Astrocyte (in vitro differentiated cells and primary cell): ENCODE measurements around the gene ANXA2. TPM values are rescaled to one million over a fixed set of nuclear protein-coding genes. Genes with fewer than 3 reads are reported as not detected.

ENCODE experiments used
- DNase-seq: peaks from one replicate; pipeline ENCODE4 v3.0.0-alpha.2; 2010; ENCODE audit warnings: low read depth
- FAIRE-seq: peaks from 2 replicates; lab custom pipeline; 2011; peaks lifted over from hg19 to GRCh38; lab: Jason Lieb, UNC
- H2AFZ ChIP-seq: 2 replicates; pipeline ENCODE4 v1.6.0; 2012; ENCODE audit warnings: low read depth, low read length, inconsistent platforms
- H3K27ac ChIP-seq: 2 replicates; pipeline ENCODE4 v1.5.1; 2011; ENCODE audit warnings: low read depth, low read length, inconsistent platforms
- H3K27me3 ChIP-seq: 2 replicates; pipeline ENCODE4 v1.6.0; 2011; ENCODE audit warnings: low read length, inconsistent platforms; ENCODE audit not compliant: insufficient read depth
- H3K36me3 ChIP-seq: 2 replicates; pipeline ENCODE4 v1.5.1; 2011; ENCODE audit warnings: low read length, inconsistent platforms; ENCODE audit not compliant: insufficient read depth
- H3K4me1 ChIP-seq: 2 replicates; pipeline ENCODE4 v1.5.1; 2011; ENCODE audit warnings: low read length, inconsistent platforms; ENCODE audit not compliant: insufficient read depth
- H3K4me2 ChIP-seq: 2 replicates; pipeline ENCODE4 v1.6.0; 2012; ENCODE audit warnings: low read length, inconsistent platforms
- H3K4me3 ChIP-seq: 2 replicates; pipeline ENCODE4 v1.5.1; 2011; ENCODE audit warnings: low read depth, mild to moderate bottlenecking, low read length, inconsistent platforms; ENCODE audit not compliant: insufficient read depth
- H3K79me2 ChIP-seq: 2 replicates; pipeline ENCODE4 v1.6.0; 2012; ENCODE audit warnings: mild to moderate bottlenecking, low read length, inconsistent platforms; ENCODE audit not compliant: insufficient read depth
- H3K9ac ChIP-seq: 2 replicates; pipeline ENCODE4 v1.6.0; 2012; ENCODE audit warnings: mild to moderate bottlenecking, low read length, inconsistent platforms
- H3K9me3 ChIP-seq: 2 replicates; pipeline ENCODE4 v1.5.1; 2012; ENCODE audit warnings: low read depth, mild to moderate bottlenecking, low read length, inconsistent platforms; ENCODE audit not compliant: insufficient read depth
- H4K20me1 ChIP-seq: 2 replicates; pipeline ENCODE4 v1.6.0; 2012; ENCODE audit warnings: low read length, inconsistent platforms; ENCODE audit not compliant: insufficient read depth
- H3K27ac Mint-ChIP-seq: one replicate; pipeline ENCODE4 v1.8.0; 2021; ENCODE audit warnings: mild to moderate bottlenecking, mixed read lengths; ENCODE audit not compliant: unreplicated experiment
- H3K27me3 Mint-ChIP-seq: one replicate; pipeline ENCODE4 v1.8.0; 2021; ENCODE audit warnings: low read depth, mixed read lengths; ENCODE audit not compliant: unreplicated experiment
- H3K36me3 Mint-ChIP-seq: one replicate; pipeline ENCODE4 v1.8.0; 2021; ENCODE audit warnings: low read depth, mixed read lengths; ENCODE audit not compliant: unreplicated experiment
- H3K4me1 Mint-ChIP-seq: one replicate; pipeline ENCODE4 v1.8.0; 2021; ENCODE audit warnings: low read depth, mixed read lengths; ENCODE audit not compliant: unreplicated experiment
- H3K4me3 Mint-ChIP-seq: one replicate; pipeline ENCODE4 v1.8.0; 2021; ENCODE audit warnings: mild to moderate bottlenecking, moderate library complexity, mixed read lengths; ENCODE audit not compliant: unreplicated experiment
- H3K9me3 Mint-ChIP-seq: one replicate; pipeline ENCODE4 v1.8.0; 2021; ENCODE audit warnings: mild to moderate bottlenecking, mixed read lengths; ENCODE audit not compliant: unreplicated experiment
- CTCF ChIP-seq: IDR thresholded peaks from 2 replicates; pipeline ENCODE4 v1.5.1; 2011; ENCODE audit warnings: low read depth, mild to moderate bottlenecking, inconsistent platforms, low read length, moderate library complexity; ENCODE audit not compliant: insufficient read depth
- EZH2 ChIP-seq: IDR thresholded peaks from 2 replicates; pipeline ENCODE4 v1.6.1; 2012; ENCODE audit warnings: mild to moderate bottlenecking, low read length, inconsistent platforms; ENCODE audit not compliant: insufficient read depth
- total RNA-seq: library from RNA; stranded (reverse); gene quantifications from 2 replicates; pipeline ENCODE4 v1.2.1, GENCODE V29; 2021

The ANXA2 gene
- total RNA-seq, 1 donor from 2014 or later, result 2,599 TPM

GRCh38 chr15:60316961-60317360 lies 80.8 kb downstream of the ANXA2 start:
- Histone ChIP-seq H3K36me3 (no peaks in the 10 kb centered on the region), H3K4me2 (no peak overlapping the region), H3K9ac (no peak overlapping the region), H3K4me1 (no peaks in the 10 kb centered on the region), H4K20me1 (no peaks in the 10 kb centered on the region), H3K27ac (no peak overlapping the region), H3K27me3 (peaks cover 2% of the 10 kb centered on the region), H3K79me2 (no peaks in the 10 kb centered on the region), H2AFZ (no peak overlapping the region), H3K9me3 (no peaks in the 10 kb centered on the region), H3K4me3 (no peak overlapping the region)
- FAIRE-seq, result no peak
- Mint-ChIP-seq H3K9me3 (peaks cover under 1% of the 10 kb centered on the region), H3K4me1 (no peaks in the 10 kb centered on the region), H3K27ac (no peak overlapping the region), H3K27me3 (peaks cover 8% of the 10 kb centered on the region), H3K36me3 (no peaks in the 10 kb centered on the region), H3K4me3 (no peak overlapping the region)
- no peak for DNase-seq
- TF ChIP-seq CTCF, result no peak
- no peak for TF ChIP-seq EZH2

- Mint-ChIP-seq H3K36me3 (no peaks in the 10 kb centered on the region), H3K27ac (no peak overlapping the region), H3K27me3 (peaks cover 8% of the 10 kb centered on the region), H3K4me3 (no peak overlapping the region), H3K4me1 (no peaks in the 10 kb centered on the region), H3K9me3 (peaks cover 1% of the 10 kb centered on the region)
- H3K27me3 ChIP-seq, result peaks cover 2% of the 10 kb centered on the region
- H3K4me2 ChIP-seq, result no peak overlapping the region
- H3K36me3 ChIP-seq, result no peaks in the 10 kb centered on the region
- H3K79me2 ChIP-seq, result no peaks in the 10 kb centered on the region
- FAIRE-seq (no peak), DNase-seq (no peak)
- H3K9ac ChIP-seq, result no peak overlapping the region
- H4K20me1 ChIP-seq, result no peaks in the 10 kb centered on the region
- no peak overlapping the region for H2AFZ ChIP-seq
- no peak overlapping the region for H3K27ac ChIP-seq
- TF ChIP-seq CTCF (no peak), EZH2 (no peak)
- H3K9me3 ChIP-seq, result no peaks in the 10 kb centered on the region
- H3K4me3 ChIP-seq, result no peak overlapping the region
- no peaks in the 10 kb centered on the region for H3K4me1 ChIP-seq
Measured at GRCh38 chr15:60315878-60316277, 81.9 kb downstream of the ANXA2 start.

GRCh38 chr15:60313906-60314305 lies 83.9 kb downstream of the ANXA2 start:
- TF ChIP-seq CTCF (no peak), EZH2 (no peak)
- Mint-ChIP-seq H3K4me3 (no peak overlapping the region), H3K27ac (no peak overlapping the region), H3K27me3 (peaks cover 5% of the 10 kb centered on the region), H3K9me3 (peaks cover 3% of the 10 kb centered on the region), H3K4me1 (no peaks in the 10 kb centered on the region), H3K36me3 (no peaks in the 10 kb centered on the region)
- no peak overlapping the region for H2AFZ ChIP-seq
- no peaks in the 10 kb centered on the region for H3K79me2 ChIP-seq
- no peaks in the 10 kb centered on the region for H3K9me3 ChIP-seq
- no peaks in the 10 kb centered on the region for H4K20me1 ChIP-seq
- no peak overlapping the region for H3K4me3 ChIP-seq
- H3K4me2 ChIP-seq, result no peak overlapping the region
- DNase-seq (no peak), FAIRE-seq (no peak)
- peaks cover 5% of the 10 kb centered on the region for H3K27me3 ChIP-seq
- no peak overlapping the region for H3K9ac ChIP-seq
- H3K4me1 ChIP-seq, result no peaks in the 10 kb centered on the region
- no peaks in the 10 kb centered on the region for H3K36me3 ChIP-seq
- H3K27ac ChIP-seq, result no peak overlapping the region
